ENCODE measurements around the gene RHEBL1. TPM values are rescaled to one million over a fixed set of nuclear protein-coding genes. Genes with fewer than 3 reads are reported as not detected.

The RHEBL1 gene
- total RNA-seq, 1 donor from 2014 or later: not detected

- Histone ChIP-seq H3K9me3 (replicated peaks) (no peaks in the 10 kb centered on the region), H3K4me1 (peaks cover 9% of the 10 kb centered on the region), H3K36me3 (peaks cover 100% of the 10 kb centered on the region), H3K4me3 (no peak overlapping the region), H3K27me3 (ENCODE audit: low read depth) (no peaks in the 10 kb centered on the region), H3K27ac (replicated peaks) (no peak overlapping the region)
- no peak for DNase-seq
- intact Hi-C loops (cut with micrococcal nuclease): no loop called here
- no peak for TF ChIP-seq CTCF (IDR thresholded peaks at IDR 0.05; ENCODE audit: borderline replicate concordance)
Measured at GRCh38 chr12:49041881-49042484, 27.8 kb downstream of the RHEBL1 start.

- H3K27me3 ChIP-seq (ENCODE audit: low read depth): no peaks in the 10 kb centered on the region
- H3K4me3 ChIP-seq: no peak overlapping the region
- H3K36me3 ChIP-seq: peaks cover 99% of the 10 kb centered on the region
- H3K27ac ChIP-seq (replicated peaks): no peak overlapping the region
- TF ChIP-seq CTCF (IDR thresholded peaks at IDR 0.05; ENCODE audit: borderline replicate concordance): no peak
- no peak for DNase-seq
- H3K4me1 ChIP-seq: peaks cover 14% of the 10 kb centered on the region
- no peaks in the 10 kb centered on the region for H3K9me3 ChIP-seq (replicated peaks)
- intact Hi-C loops (cut with micrococcal nuclease): no loop called here
Measured at GRCh38 chr12:49041036-49041880, 28.5 kb downstream of the RHEBL1 start.

GRCh38 chr12:49040364-49040855, 29.4 kb downstream of the RHEBL1 start:
- Histone ChIP-seq H3K9me3 (replicated peaks) (no peaks in the 10 kb centered on the region), H3K36me3 (peaks cover 98% of the 10 kb centered on the region), H3K4me3 (no peak overlapping the region), H3K27ac (replicated peaks) (no peak overlapping the region), H3K27me3 (ENCODE audit: low read depth) (no peaks in the 10 kb centered on the region), H3K4me1 (peaks cover 14% of the 10 kb centered on the region)
- TF ChIP-seq CTCF (IDR thresholded peaks at IDR 0.05; ENCODE audit: borderline replicate concordance): no peak
- intact Hi-C loops (cut with micrococcal nuclease): no loop called here
- no peak for DNase-seq

GRCh38 chr12:49039421-49040363, 30.1 kb downstream of the RHEBL1 start:
- Histone ChIP-seq H3K4me3 (no peak overlapping the region), H3K27me3 (ENCODE audit: low read depth) (no peaks in the 10 kb centered on the region), H3K27ac (replicated peaks) (no peak overlapping the region), H3K4me1 (peaks cover 14% of the 10 kb centered on the region), H3K36me3 (peaks cover 98% of the 10 kb centered on the region), H3K9me3 (replicated peaks) (no peaks in the 10 kb centered on the region)
- intact Hi-C loops (cut with micrococcal nuclease): no loop called here
- no peak for DNase-seq
- TF ChIP-seq CTCF (IDR thresholded peaks at IDR 0.05; ENCODE audit: borderline replicate concordance): no peak

- TF ChIP-seq CTCF (IDR thresholded peaks at IDR 0.05; ENCODE audit: borderline replicate concordance): no peak
Measured at GRCh38 chr12:49038291-49038955, 31.4 kb downstream of the RHEBL1 start.

More at GRCh38 chr12:49038291-49038955, 31.4 kb downstream of the RHEBL1 start:
- H3K4me3 ChIP-seq: no peak overlapping the region
- intact Hi-C loops (cut with micrococcal nuclease): no loop called here
- peaks cover 23% of the 10 kb centered on the region for H3K4me1 ChIP-seq
- no peaks in the 10 kb centered on the region for H3K9me3 ChIP-seq (replicated peaks)
- no peak for DNase-seq
- H3K27ac ChIP-seq (replicated peaks): no peak overlapping the region
- H3K27me3 ChIP-seq (ENCODE audit: low read depth): no peaks in the 10 kb centered on the region
- H3K36me3 ChIP-seq: peaks cover 98% of the 10 kb centered on the region

Measured in left ventricle myocardium inferior (tissue), 1 donor.